RPMI8226 (cell line): Measurements from ENCODE around the gene MAGI3.
"Not testable (repeated sequence)": the region's sequence is repeated elsewhere in the genome, so short reads cannot be mapped to it uniquely, and the experiment has no call there.

ENCODE experiments used
- DNase-seq: peaks from one replicate; pipeline ENCODE4 v3.0.0-alpha.2; 2015

Gene MAGI3

GRCh38 chr1:113714606-113715269, 324.4 kb downstream of the MAGI3 start:
- no peak for DNase-seq

- not testable (repeated sequence) for DNase-seq
These were observed 327.2 kb downstream of the MAGI3 start for GRCh38 chr1:113717506-113717905.

- not testable (repeated sequence) for DNase-seq
These were observed 328.3 kb downstream of the MAGI3 start for GRCh38 chr1:113718621-113719020.

- DNase-seq: no peak
These were observed 330.7 kb downstream of the MAGI3 start for GRCh38 chr1:113721010-113721409.

GRCh38 chr1:113732802-113733201, 342.5 kb downstream of the MAGI3 start:
- DNase-seq: no peak

- peak; percentile 45 for DNase-seq
These were observed 344.2 kb downstream of the MAGI3 start for GRCh38 chr1:113734357-113735055.
